Stimulated activated CD4-positive, alpha-beta T cell treated with anti-CD3 and anti-CD28 coated beads, Interleukin-15, amount 100 ng/mL, for 24 hours (primary cell): Measurements from ENCODE around the gene RAB33A.
"Not testable (repeated sequence)": the region's sequence is repeated elsewhere in the genome, so short reads cannot be mapped to it uniquely, and the experiment has no call there.

ENCODE experiments used
- DNase-seq: peaks from one replicate; pipeline ENCODE4 v3.0.0-alpha.2; 2020

The RAB33A gene

DNA sequence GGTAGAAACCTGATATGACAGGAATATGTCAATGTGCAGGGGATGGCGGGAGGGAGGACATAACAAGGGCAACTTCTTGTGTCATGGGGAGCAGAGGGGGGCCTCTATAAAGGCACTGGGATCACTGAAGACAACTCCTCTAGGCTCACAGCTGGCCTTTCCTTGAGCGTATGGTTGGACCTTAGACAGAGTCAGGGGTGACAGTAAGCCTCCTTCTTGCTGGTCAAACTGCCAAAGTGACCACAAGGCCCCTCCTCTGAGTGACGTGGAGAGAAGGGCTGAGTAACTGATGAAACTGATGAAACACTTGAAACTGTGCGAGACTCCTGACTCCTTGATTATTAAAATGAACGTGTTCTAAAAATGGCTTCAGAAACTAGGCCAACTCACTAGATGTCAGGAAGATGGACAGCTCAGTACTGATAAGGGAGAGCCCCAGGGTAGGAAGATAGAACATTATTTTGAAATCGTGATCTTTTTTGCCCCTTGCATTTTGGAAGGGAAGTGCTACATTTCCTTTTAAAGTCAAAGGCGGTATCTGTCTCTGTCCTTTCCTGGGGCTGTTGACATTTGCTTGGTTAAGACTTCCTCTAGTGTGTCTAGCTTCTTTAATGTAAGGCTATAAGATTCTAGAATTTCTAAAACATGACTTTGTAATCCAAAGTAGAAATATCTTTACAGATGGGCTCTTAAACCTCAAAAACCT is 1.6 kb downstream of the RAB33A start:
- peak; percentile 59 for DNase-seq

DNA sequence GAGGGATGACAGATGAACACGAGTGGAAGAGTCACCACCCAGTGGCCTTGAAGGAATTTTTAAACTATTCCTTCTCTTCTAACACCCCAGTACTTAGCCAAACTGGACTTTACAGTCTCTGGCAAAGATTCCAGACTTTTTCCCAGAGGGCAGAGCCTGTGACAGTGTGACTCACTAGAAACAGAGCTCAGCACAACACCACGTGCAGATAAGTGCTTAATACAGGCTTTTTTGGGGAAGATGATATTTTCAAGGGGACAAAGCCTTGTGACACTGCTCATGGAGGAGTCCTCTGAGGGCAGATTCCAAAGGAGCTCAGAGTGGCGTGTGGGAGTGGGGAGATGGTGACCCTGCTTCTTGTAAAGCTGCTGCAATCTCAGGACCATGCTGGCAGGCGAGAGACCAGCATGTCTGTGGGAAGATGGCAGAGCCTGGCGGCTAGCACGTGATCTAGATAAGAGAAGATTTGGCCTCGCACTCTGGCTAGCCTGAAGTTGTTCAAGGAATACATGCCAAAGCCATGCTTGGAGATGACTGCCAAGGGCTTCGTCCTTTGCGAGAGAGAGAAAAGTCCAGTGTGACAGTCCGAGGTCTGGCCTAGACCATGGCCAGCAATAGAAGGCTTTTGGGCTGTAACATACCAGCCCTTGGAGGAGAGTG is 2.4 kb downstream of the RAB33A start:
- no peak for DNase-seq

DNA sequence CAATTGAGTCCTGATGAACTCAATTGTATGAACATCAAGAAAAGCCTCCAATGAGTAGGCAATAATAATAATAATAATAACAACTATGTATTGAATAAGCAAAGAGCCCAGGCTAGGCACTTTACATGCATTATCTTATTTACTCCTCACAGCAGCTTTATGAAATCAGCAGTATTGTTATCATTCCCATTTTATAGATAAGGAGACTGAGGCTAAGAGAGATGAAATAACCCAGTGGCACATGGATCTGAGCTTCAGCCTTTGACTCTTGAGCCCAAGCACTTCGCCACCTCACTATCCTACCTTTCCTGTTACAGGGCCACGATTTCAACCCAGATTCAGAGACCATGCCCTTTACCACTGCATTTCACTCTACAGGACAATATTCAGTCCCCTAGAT is 3.2 kb downstream of the RAB33A start:
- DNase-seq, result no peak

DNA sequence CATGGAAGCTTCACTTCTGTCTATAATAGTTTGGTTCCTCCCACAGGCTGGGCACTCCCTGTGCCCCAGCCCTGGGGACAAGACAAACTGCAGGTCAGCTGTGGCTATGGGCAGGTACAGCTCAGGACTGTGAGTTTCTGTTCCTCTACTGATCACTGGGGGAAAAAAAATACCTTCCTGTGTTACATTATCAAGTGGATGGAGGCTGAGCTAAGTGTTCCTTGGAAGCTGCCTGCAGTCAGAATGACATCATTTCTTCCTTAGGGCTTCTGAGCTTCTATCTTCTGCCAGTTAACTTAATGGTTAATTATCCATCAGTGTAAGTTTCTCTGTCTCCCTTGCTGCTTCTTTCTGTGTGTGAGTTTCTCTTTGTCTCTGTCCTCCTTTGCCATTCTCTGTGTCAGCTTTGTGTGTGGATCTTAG is 4.6 kb downstream of the RAB33A start:
- DNase-seq, result no peak

DNA sequence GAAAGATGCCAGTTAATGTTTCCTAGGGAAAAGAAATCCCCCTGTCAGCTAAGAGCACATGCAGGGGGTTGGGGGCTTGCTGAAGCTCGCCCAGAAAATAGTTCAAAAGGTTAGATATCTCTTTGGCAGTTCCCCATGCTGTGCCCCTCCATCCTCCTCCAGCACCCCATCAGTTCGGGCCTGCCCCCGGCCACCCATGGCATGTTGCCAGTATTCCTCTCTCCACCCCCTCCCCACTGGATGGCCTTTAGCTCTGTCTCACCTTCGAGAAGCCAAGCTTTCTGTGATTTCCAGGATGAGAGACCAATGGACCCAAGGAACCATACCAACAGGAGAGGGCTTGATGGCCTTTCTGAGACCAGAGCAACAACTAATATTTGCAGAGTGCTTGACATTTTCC is 5.2 kb downstream of the RAB33A start:
- DNase-seq, result no peak

DNA sequence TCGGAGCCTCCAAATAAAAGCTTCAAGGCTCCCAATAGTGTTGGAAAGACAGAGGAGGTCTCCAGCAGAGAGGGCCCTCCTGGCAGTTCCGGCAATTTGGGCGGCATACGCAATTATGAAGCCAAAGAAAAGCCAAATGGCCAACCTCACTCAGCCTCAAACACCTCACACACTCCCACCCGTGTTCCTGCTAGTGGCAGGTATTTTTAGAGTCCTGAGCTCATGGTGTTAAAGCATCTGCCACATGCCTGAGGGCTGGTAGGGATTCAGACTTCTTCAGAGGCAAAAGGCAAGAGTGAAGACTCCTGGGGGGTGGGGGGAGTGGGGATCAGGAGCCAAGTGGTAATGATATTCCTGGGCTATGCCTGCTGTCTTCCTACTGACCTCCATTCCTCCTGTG is 7.4 kb downstream of the RAB33A start:
- no peak for DNase-seq

DNA sequence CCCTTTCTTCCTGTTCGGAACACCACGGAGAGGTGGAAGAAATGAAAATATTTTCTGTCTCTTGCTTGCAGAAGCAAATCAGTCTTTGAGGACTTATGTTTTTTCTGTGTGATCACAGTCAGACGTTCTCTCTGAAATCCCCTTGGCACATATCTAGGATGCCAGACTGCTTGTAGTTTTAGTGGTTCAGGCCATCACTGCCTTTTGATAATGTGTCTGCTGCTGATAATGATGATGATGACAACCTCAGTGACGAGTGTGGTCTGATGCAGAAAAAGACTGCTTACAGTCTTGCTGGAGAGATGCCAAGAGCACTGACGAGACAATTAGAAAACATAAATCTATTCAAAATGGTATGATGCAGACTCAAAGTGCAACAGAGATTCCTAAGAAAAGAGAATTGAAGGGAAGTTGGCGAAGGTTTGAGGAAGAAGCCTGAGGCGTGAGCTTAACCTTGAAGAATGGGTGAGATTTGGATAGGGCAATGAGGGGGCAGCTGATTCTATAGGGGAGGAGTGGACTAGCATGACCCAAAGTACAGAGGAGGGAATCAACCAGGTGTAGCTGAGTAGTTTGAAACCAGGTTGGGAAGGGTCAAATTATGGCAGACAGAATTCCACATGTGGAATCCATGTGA is 7.9 kb downstream of the RAB33A start:
- no peak for DNase-seq

DNA sequence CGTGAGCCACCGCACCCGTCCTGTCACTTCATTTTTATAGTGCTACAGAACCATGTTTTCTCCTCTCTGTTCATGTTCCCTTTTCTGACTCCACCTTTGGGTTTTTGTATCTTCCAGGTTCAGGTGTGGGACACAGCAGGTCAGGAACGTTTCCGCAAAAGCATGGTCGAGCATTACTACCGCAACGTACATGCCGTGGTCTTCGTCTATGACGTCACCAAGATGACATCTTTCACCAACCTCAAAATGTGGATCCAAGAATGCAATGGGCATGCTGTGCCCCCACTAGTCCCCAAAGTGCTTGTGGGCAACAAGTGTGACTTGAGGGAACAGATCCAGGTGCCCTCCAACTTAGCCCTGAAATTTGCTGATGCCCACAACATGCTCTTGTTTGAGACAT is 12.4 kb downstream of the RAB33A start:
- no peak for DNase-seq

DNA sequence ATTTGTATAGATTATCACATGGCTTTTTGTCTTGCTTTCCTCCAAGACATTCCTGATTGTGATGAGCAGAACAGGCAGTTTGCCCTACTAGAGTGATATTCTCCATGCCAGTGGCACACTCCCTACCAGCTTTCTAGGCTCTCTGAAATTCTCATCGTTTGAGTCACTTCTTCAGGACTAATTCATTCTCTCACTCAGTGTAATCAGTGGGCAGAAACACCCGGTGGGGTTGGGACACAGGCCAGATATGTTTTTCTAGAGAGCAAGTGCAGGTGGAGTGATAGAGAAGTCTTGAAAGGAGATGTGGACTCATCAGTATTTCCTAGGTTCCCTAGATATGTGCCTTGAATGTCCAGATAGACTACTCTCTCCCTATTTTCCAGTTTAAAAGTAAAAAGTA is 13.1 kb downstream of the RAB33A start:
- no peak for DNase-seq

DNA sequence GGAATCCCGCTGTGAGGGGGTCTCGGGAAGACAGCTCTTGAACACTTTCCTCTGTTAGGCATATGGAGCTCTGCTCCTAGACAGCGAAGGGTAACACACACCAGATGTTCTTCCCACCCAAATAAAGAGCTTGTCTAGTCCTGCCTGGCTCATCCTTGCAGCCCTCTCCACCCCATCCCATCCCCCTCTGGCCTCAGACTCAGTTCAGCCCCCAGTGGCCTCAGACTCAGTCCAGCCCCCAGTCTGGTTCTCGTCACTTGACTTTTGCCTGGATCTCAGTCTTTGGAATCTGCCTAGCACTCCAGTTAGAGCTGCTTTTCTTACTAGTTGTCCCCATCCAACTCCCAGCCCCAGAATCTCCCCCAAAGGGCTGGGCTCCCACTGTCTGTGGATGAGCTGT is 14.9 kb downstream of the RAB33A start:
- no peak for DNase-seq

DNA sequence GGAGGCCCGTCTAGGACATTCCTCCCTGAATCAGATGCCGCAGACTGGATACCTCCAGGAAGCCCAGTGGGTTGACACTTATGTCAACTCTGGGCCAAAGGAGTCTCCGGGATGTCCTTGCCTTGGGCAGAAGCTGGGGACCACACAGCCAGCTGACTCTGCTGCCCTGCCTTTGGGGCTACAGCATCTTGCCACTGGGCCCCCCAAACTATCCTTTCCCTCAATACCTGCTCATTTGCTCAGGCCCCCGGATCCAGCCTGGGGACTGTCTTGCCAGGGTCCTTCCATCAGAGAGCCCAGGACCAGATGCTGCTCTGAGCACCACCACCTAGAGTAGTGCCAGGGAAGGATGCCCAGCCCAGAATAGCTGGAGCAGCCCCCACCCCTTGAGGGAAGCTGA is 19.0 kb downstream of the RAB33A start:
- DNase-seq, result no peak

DNA sequence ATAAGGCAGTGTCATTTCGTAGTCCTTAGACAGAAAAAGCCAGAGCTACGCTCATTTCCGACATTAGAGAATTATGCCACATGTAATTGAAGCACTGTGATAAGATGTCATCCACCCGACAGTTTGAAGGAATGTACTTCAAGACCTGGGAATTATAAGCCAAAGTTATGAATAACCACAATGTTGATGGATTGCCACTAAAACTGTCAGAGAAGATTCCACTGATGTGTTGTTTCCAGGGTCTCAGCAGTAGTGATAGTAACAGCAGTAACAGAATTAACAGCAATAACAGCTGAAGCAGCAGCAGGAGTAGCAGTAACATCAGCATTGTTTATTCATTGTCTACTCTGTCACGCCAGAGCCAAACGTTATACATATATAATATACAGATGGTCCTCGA is 24.7 kb downstream of the RAB33A start:
- DNase-seq, result no peak

DNA sequence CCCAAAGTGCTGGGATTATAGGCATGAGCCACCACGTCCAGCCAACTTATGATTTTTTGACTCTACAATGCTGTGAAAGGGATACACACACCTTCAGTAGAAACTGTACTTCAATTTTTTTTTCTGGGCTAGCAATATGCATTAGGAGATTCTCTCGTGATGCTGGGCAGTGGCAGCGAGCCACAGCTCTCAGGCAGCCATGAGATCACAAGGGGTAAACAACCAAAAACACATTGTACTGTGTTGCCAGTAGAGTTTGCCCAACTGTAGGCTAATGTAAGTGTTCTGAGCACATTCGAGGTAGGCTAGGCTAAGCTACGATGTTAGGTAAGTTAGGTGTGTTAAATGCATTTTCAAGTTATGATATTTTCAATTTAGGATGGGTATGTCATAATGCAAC is 25.7 kb downstream of the RAB33A start:
- DNase-seq, result no peak

DNA sequence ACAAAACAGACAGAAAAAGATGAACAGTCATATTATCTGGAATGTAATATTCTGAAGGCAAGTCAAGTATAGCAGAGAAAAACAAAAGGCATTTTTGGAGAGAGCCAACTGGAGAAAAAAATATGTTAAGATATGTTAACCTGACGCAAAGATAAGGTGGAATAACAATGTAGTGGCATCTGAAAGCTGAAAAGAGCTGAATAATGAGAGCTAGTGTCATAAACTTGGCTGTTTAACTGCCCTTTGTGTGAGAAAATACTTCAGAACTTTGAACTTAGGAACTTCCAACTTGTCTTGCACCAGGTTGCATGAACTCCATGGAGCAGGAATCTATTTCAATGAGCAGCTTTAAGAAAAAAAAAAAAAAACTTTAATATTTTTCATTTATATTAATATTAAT is 32.9 kb downstream of the RAB33A start:
- no peak for DNase-seq

DNA sequence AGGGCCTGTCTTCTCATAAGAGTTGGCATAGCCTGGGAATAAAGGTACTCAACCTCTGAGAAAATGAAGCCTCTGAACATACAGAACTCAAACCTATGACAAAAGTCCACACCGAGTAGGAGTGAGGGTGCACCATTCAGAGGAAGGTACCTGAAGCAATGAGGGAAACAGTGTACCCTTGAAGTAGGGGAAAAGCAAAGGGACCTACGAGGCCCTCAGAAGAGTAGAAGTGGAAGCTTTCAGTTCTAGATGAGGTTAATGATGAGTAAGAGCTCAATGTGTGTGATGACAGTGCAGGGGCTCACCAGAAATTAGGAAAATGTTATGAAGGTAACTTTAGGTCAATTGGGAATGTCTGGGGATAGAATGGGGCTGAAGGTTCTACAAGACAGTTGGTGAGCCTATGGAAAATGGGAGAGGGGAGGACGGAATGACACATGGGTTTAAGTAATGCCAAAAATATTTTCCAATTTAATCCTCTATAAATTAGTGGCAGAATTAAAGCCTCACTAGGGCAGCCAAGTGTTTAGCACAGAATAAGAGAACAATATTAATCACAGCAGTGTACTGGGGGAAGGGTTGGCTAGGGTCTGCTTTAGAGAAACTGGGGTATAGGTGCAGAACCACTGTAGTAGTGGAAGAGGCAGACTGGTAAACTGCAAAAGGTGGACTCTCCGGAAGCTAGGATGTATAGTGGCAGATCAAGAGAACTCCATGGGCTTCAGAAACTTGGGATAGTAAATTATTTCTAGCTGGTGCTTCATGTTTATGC is 39.8 kb downstream of the RAB33A start:
- peak; percentile 4 for DNase-seq

DNA sequence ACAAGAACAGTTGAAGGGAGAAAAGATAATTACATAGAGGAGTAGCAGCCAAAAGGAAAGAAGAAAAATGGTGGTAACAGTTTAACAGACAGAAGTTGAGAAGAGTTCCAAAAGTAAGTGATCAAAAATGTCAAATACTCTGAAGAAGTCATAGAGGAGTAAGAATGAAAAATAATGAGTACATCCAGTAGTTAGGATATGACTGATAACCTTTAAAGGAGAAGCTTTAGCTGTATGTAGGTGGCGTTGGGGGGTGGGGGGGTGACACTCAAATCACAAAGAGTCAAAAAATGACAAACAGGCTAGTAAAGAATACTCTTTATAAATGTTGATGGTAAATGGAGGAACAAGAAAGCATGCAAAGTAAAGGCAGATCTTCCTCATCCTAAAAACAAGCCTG is 40.6 kb downstream of the RAB33A start:
- no peak for DNase-seq

DNA sequence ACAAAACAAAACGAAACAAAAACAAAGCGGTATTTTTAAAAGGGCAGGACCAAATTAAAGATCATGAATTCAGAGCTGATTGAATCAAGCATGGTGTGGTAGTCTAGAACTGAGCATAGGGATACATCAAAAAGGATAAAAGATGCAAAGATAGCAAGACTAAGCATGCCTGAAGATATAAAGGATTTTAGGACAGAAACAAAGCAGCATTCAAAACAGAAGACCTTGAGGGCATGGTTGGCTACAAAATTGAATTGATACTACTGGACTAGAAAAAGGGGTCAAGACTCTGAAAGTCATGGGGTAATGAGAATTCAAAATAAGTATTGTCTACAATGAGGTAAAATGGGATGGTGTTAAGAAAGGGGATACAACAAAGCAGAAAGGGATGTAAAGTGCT is 41.6 kb downstream of the RAB33A start:
- no peak for DNase-seq

DNA sequence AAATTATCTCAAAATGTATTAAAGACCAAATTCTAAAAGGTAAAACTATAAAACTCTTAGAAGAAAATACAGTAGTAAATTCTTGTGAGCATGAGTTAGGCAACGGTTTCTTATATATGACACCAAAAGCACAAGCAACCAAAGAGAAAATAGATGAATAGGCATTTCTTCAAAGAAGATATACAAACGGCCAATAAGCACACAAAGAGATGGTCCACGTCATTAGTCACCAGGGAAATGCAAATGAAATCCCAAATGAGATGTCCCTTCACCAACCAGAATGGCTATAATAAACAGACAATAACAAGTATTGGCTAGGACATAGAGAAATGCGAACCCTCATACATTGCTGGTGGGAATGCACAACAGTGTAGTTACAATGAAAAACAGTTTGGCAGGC is 44.6 kb downstream of the RAB33A start:
- DNase-seq, result no peak

DNA sequence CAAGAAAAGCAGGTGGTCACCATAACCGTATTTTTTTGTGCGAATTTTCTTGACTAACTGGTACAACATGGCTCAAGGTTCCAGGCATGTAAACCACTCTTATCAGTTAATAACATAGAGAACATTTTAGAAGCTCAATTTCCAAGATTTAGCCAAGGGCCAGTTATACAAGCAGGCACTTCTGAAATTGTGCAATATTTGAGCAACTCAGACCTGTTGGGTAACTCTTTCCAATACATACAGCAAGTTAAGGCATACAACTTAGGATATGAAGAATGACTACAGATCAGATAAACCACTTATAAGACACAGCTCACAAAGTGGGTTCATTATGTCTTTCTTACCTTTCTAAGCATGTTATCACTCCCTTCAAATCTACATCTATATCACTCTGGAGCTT is 53.0 kb downstream of the RAB33A start:
- no peak for DNase-seq

DNA sequence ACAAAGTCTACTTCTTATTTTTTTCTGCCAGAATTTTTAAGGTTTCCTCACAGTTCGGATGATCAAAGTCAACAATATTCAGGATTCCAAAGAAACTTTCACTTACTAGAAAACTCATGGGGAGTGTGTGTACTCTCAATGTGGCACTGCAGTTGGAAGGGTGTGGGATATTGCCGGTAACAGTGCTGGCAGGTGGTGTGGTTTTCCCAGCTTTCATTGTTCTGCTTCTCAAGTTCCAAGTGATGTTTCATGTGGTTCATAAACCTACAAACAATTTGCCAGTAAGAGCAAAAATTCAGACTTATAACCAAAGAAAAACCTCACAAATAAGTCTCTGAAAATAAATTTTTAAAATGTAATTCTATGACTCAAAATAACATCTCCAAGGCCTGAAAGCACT is 57.1 kb downstream of the RAB33A start:
- no peak for DNase-seq

DNA sequence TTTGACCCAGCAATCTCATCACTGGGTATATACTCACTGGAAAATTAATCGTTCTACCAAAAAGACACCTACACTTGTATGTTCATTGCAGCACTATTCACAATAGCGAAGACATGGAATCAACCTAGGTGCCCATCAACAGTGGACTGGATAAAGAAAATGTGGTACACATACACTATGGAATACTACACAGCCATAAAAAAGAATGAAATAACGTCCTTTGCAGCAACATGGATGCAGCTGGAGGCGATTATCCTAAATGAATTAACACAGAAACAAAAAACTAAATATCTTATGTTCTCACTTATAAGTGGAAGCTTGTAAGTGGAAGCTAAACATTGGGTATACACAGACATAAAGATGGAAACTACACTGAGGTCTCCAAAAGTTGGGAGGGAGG is 59.4 kb downstream of the RAB33A start:
- DNase-seq, result not testable (repeated sequence)
